K562 (cell line): ENCODE data around the gene SYNGR1. TPM values are rescaled to one million over a fixed set of nuclear protein-coding genes. Genes with fewer than 3 reads are reported as not detected.

Experiments used
- C11orf30 ChIP-seq: fragments of 450-650 bp; IDR thresholded peaks from 2 replicates; pipeline ENCODE4 v1.6.1; 2016; ENCODE audit warnings: low read depth, mild to moderate bottlenecking
- RBFOX2 ChIP-seq: fragments of 200-400 bp; formaldehyde crosslinking; IDR thresholded peaks from 2 replicates; pipeline ENCODE4 v1.6.1; 2017; ENCODE audit warnings: low read depth, mild to moderate bottlenecking, low read length, moderate library complexity
- TBL1XR1 ChIP-seq, 2 experiments: IDR thresholded peaks; 2 replicates each; pipeline ENCODE4 v1.6.1; 2012; ENCODE audit warnings: improper control_type of control experiment in 2 of 2, low read length in 2 of 2, mild to moderate bottlenecking in 1 of 2
- ZBTB40 ChIP-seq, 2 experiments: fragments of 450-650 bp in 1 of 2; sonication (generic) in 1 of 2; formaldehyde crosslinking in 1 of 2; IDR thresholded peaks; 2 replicates each; pipeline versions ENCODE4 v1.7.1 to v1.9.0; 2016 to 2022; ENCODE audit warnings: inconsistent platforms in 1 of 2, mild to moderate bottlenecking in 1 of 2, missing genetic modification reagents in 1 of 2
- polyA plus RNA-seq, 8 experiments: library from polyadenylated mRNA; depleted of rRNA in 4 of 8; stranded (reverse) in 5 of 8; unstranded in 3 of 8; fragments of >200 nt; fragmentation: Nextera tagmentation in 2 of 8; fragmentation: Illumina TruSeq in 1 of 8; extraction: Ambion mirVana in 2 of 8; extraction: Trizol in 1 of 8; gene quantifications; 2 replicates each; pipeline versions ENCODE4 v1.2.1 to v1.2.3, GENCODE V29; 2011 to 2014; ENCODE audit warnings: inconsistent platforms in 1 of 8, missing spikeins in 1 of 8
- total RNA-seq, 7 experiments: library from RNA; depleted of rRNA in 6 of 7; stranded (reverse); fragments of >200 nt in 6 of 7; fragmentation: Illumina TruSeq in 2 of 7; extraction: Trizol in 2 of 7; gene quantifications; 2 replicates each; pipeline versions ENCODE4 v1.2.1 to v1.2.3, GENCODE V29; 2011 to 2021; ENCODE audit warnings: low replicate concordance in 1 of 7

The SYNGR1 gene
- total and polyA plus RNA-seq, 9 of the 15 experiments (the other 6 are each of a cell fraction or from before 2014, with no cell fraction given) = 1.8 to 15.9 (median 5.5) TPM

DNA sequence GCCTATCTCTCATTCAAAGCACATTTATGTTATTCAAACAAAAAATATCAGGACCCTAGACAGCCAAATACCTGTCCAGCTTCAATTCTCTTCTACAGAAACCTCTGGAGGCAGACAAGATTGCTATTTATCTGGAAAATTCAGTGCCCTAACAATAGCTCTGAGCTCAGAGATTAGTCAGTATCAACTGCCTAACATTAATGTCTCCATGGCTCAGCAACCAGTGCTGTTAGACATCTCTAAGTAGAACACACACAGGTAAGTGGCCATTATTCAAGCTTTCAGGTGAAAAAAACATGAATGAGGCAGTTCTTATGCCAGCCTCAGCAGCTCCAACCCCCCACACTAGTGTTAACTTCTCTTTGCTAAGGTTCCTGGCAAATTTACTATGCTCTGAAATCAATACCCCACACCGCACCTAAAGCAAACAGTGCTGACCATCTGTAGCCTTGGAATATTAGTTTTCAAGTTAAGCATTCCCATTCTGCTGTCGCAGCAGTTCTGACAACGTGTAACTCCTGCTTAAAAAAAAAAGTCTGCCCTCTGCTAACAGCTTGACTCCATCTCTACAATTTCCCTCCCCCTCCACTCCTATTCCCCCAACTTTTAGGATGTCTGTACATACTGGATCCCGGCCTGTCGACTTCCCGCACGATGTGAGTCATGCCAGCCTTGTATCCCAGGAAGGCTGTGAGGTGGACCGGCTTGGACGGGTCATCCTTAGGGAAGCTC is 31.9 kb upstream of the SYNGR1 start (continued):
- TF ChIP-seq ZBTB40 (IDR thresholded peaks at IDR 0.05) (peak; percentile 19; the same call in 1 of the 2 replicates), ZBTB40 (CRISPR knock-in tag; IDR thresholded peaks at IDR 0.05) (no peak), RBFOX2 (peak; percentile 4; the same call in 1 of the 2 replicates), TBL1XR1 (IDR thresholded peaks at IDR 0.05; ENCODE audit: low read length in 2 of 2) (0 out of 4 replicates have a peak, but pooled peaks of 1 of the 2 experiments have one; percentile 40), C11orf30 (peak; percentile 47)
- TF ChIP-seq, all 486 proteins: peak for 7
